Brain microvascular endothelial cell (primary cell): ENCODE measurements around the gene FAM209A.
"Not testable (repeated sequence)": the region's sequence is repeated elsewhere in the genome, so short reads cannot be mapped to it uniquely, and the experiment has no call there.

Experiments used
- DNase-seq: peaks from one replicate; pipeline ENCODE4 v3.0.0-alpha.2; 2020
- H3K27ac ChIP-seq: fragments of 250-450 bp; sonication (Bioruptor Pico); 2 replicates; pipeline ENCODE4 v1.5.1; 2020; ENCODE audit warnings: mild to moderate bottlenecking, moderate library complexity
- H3K27me3 ChIP-seq: fragments of 250-450 bp; sonication (Bioruptor Pico); replicated peaks from 2 replicates; pipeline ENCODE4 v1.5.1; 2020; ENCODE audit warnings: mild to moderate bottlenecking
- H3K36me3 ChIP-seq: fragments of 250-450 bp; sonication (Bioruptor Pico); replicated peaks from 2 replicates; pipeline ENCODE4 v1.5.1; 2020; ENCODE audit warnings: mild to moderate bottlenecking
- H3K4me3 ChIP-seq: 2 replicates; pipeline ENCODE4 v1.5.1; 2011; ENCODE audit warnings: low read depth, mild to moderate bottlenecking, control low read depth, low read length, moderate library complexity
- CTCF ChIP-seq: IDR thresholded peaks from 2 replicates; pipeline ENCODE4 v1.5.1; 2011; ENCODE audit warnings: low read depth, mild to moderate bottlenecking, moderate library complexity, low read length, control low read depth, inconsistent platforms; ENCODE audit errors: missing control alignments
- in situ Hi-C: cut with HindIII; loops from 2 replicates; pipeline ENCODE4 v1.10.0; 2017; ENCODE audit warnings: low sequenced_read_pairs, low pct_ligation_motif_present

Gene FAM209A

GRCh38 chr20:56517211-56517610, 7.3 kb upstream of the FAM209A start:
- Histone ChIP-seq H3K36me3 (peaks cover 43% of the 10 kb centered on the region), H3K4me3 (no peak overlapping the region), H3K27ac (no peak overlapping the region), H3K27me3 (no peaks in the 10 kb centered on the region)
- no peak for TF ChIP-seq CTCF
- in situ Hi-C loops = no loop called here
- no peak for DNase-seq

- Histone ChIP-seq H3K4me3 (no peak overlapping the region), H3K27ac (no peak overlapping the region), H3K36me3 (peaks cover 43% of the 10 kb centered on the region), H3K27me3 (no peaks in the 10 kb centered on the region)
- no peak for DNase-seq
- in situ Hi-C loops = no loop called here
- TF ChIP-seq CTCF = no peak
Measured at GRCh38 chr20:56517641-56518040, 6.9 kb upstream of the FAM209A start.

- in situ Hi-C loops = no loop called here
- Histone ChIP-seq H3K27ac (no peak overlapping the region), H3K27me3 (no peaks in the 10 kb centered on the region), H3K4me3 (no peak overlapping the region), H3K36me3 (peaks cover 41% of the 10 kb centered on the region)
- TF ChIP-seq CTCF = no peak
- DNase-seq = no peak
Measured at GRCh38 chr20:56518126-56518525, 6.4 kb upstream of the FAM209A start.

- no peaks in the 10 kb centered on the region for H3K27me3 ChIP-seq
- TF ChIP-seq CTCF = no peak
- no peak overlapping the region for H3K4me3 ChIP-seq
- H3K27ac ChIP-seq = no peak overlapping the region
- in situ Hi-C loops = no loop called here
- DNase-seq = no peak
- H3K36me3 ChIP-seq = peaks cover 34% of the 10 kb centered on the region
Measured at GRCh38 chr20:56518721-56519398, 5.7 kb upstream of the FAM209A start.

- Histone ChIP-seq H3K36me3 (peaks cover 32% of the 10 kb centered on the region), H3K4me3 (no peak overlapping the region), H3K27ac (no peak overlapping the region), H3K27me3 (no peaks in the 10 kb centered on the region)
- no peak for DNase-seq
- in situ Hi-C loops = no loop called here
- TF ChIP-seq CTCF = no peak
Measured at GRCh38 chr20:56519551-56519950, 5.0 kb upstream of the FAM209A start.

- no peak overlapping the region for H3K27ac ChIP-seq
- H3K4me3 ChIP-seq = no peak overlapping the region
- in situ Hi-C loops = no loop called here
- TF ChIP-seq CTCF = no peak
- no peak for DNase-seq
- H3K36me3 ChIP-seq = peaks cover 32% of the 10 kb centered on the region
- no peaks in the 10 kb centered on the region for H3K27me3 ChIP-seq
Measured at GRCh38 chr20:56520180-56520579, 4.4 kb upstream of the FAM209A start.

GRCh38 chr20:56520746-56521354, 3.7 kb upstream of the FAM209A start:
- H3K36me3 ChIP-seq = peaks cover 32% of the 10 kb centered on the region
- in situ Hi-C loops, H3K27me3 ChIP-seq, H3K27ac ChIP-seq, H3K4me3 ChIP-seq, DNase-seq: not testable (repeated sequence)
